ENCODE results near the gene KLC1.

DNA sequence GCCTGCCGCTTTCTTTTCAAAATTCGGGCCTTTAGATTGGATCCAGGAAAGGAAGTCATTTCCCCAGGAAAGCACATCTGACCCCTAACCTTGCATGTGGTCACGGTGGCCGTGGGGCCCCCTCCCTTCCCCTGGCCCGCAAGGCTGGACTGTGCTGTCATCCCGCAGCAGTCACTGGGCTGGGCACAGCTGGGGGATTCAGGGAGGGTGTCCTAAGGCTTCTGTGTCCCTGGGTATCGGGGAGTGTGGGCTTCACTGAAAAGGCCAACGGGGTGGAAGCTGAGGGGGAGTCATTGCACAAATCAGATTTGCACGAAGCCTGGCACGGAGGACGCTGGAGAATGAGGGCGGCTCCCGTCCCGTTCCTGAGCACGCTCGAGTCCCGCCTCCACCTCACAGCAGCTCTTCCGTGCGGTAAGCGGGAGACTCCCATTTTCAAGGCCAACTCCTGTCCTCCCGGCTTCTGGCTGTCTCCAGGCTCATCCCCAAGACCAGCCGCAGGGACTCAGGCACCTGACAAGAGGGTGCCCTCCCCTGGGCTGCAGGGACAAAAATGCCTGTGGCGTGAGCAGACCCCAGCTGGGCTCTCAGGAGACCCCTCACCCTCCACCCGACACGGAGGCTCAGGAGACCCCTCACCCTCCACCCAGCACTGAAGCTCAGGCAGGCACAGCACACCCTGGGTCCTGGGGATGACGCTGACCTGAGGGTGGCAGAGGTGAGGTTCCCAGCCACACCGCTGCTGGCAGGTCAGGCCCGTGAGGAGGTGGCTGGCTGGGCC lies 76.7 kb downstream of the KLC1 start:
- no peak for TF ChIP-seq POLR2AphosphoS5 (IDR thresholded peaks at IDR 0.05)
- TF ChIP-seq, protein P1, sequence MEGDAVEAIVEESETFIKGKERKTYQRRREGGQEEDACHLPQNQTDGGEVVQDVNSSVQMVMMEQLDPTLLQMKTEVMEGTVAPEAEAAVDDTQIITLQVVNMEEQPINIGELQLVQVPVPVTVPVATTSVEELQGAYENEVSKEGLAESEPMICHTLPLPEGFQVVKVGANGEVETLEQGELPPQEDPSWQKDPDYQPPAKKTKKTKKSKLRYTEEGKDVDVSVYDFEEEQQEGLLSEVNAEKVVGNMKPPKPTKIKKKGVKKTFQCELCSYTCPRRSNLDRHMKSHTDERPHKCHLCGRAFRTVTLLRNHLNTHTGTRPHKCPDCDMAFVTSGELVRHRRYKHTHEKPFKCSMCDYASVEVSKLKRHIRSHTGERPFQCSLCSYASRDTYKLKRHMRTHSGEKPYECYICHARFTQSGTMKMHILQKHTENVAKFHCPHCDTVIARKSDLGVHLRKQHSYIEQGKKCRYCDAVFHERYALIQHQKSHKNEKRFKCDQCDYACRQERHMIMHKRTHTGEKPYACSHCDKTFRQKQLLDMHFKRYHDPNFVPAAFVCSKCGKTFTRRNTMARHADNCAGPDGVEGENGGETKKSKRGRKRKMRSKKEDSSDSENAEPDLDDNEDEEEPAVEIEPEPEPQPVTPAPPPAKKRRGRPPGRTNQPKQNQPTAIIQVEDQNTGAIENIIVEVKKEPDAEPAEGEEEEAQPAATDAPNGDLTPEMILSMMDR (IDR thresholded peaks at IDR 0.05), result no peak

Measured in transverse colon (tissue), 4 donors.